VCaP (cell line): ENCODE measurements around the gene MORC3.
"Not testable (repeated sequence)": the region's sequence is repeated elsewhere in the genome, so short reads cannot be mapped to it uniquely, and the experiment has no call there.

Experiments
- H3K27ac ChIP-seq: fragments of 450-650 bp; 2 replicates; pipeline ENCODE4 v1.5.1; 2017
- TF ChIP-seq, protein P1 (sequence below): fragments of 450-650 bp; conservative IDR thresholded peaks from 2 replicates; pipeline ENCODE4 v1.5.1; 2017; ENCODE audit warnings: mild to moderate bottlenecking, moderate library complexity

Gene MORC3

DNA sequence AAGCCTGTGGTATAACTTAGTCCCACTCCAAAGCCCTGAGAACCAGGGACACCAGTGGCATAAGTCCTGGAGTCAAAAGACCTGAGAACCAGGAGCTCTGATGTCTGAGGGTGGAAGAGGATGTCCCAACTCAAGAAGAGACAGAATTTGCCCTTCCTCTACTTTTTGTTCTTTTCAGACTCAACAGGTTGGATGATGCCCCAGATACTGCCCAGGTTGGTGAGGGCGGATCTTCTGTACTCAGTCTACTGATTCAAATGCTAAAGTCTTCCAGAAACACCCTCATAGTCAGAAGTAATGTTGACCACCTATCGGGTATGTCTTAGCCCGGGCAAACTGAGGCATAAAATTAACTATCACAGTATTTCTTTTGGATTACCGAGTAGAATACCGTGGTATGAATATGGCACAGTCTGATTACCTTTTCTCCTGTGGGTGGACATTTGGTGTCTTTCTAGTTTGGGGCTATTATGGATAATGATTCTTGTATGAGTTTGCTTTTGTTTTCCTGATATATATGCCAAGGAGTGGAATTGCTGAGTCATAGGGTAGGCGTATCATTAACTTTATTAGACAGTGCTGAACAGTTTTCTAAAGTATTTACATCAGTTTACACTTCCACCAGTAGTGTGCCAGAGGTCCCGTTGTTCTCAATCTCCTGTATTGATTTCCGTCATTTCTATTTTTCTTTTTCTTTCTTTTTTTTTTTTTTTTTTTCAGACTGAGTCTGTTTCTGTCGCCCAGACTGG lies 62.0 kb downstream of the MORC3 start:
- TF ChIP-seq, protein P1, sequence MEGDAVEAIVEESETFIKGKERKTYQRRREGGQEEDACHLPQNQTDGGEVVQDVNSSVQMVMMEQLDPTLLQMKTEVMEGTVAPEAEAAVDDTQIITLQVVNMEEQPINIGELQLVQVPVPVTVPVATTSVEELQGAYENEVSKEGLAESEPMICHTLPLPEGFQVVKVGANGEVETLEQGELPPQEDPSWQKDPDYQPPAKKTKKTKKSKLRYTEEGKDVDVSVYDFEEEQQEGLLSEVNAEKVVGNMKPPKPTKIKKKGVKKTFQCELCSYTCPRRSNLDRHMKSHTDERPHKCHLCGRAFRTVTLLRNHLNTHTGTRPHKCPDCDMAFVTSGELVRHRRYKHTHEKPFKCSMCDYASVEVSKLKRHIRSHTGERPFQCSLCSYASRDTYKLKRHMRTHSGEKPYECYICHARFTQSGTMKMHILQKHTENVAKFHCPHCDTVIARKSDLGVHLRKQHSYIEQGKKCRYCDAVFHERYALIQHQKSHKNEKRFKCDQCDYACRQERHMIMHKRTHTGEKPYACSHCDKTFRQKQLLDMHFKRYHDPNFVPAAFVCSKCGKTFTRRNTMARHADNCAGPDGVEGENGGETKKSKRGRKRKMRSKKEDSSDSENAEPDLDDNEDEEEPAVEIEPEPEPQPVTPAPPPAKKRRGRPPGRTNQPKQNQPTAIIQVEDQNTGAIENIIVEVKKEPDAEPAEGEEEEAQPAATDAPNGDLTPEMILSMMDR = no peak
- no peak overlapping the region for H3K27ac ChIP-seq

DNA sequence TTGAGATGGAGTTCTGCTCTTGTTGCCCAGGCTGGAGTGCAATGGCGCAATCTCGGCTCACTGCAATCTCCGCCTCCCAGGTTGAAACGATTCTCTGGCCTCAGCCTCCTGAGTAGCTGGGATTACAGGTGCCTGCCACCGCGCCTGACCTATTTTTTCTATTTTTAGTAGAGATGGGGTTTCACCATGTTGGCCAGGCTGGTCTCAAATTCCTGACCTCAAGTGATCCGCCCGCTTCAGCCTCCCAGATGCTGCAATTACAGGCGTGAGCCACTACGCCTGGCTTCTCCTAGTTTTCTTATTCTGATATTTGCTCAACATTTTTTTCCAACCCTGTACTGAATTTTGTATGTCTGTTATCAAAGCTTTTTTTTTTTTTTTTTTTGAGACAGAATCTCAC lies 62.7 kb downstream of the MORC3 start:
- not testable (repeated sequence) for H3K27ac ChIP-seq

DNA sequence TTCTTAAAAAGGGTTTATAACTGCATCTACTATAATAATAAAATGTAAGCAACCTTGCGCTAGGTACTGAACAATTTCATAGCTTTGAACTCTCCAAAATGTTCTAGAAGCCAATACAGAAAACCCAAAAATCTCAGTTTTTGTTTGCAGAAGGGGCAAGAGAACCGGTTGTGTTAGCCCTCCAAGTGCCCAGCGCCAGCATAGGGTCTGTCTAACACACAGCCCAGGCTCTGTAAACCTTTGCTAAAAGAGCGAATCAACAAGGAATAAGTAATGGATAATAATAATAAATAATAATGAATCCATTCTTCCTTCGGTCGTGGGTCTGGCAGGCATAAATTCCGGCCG lies 64.9 kb downstream of the MORC3 start:
- TF ChIP-seq, protein P1 = no peak

DNA sequence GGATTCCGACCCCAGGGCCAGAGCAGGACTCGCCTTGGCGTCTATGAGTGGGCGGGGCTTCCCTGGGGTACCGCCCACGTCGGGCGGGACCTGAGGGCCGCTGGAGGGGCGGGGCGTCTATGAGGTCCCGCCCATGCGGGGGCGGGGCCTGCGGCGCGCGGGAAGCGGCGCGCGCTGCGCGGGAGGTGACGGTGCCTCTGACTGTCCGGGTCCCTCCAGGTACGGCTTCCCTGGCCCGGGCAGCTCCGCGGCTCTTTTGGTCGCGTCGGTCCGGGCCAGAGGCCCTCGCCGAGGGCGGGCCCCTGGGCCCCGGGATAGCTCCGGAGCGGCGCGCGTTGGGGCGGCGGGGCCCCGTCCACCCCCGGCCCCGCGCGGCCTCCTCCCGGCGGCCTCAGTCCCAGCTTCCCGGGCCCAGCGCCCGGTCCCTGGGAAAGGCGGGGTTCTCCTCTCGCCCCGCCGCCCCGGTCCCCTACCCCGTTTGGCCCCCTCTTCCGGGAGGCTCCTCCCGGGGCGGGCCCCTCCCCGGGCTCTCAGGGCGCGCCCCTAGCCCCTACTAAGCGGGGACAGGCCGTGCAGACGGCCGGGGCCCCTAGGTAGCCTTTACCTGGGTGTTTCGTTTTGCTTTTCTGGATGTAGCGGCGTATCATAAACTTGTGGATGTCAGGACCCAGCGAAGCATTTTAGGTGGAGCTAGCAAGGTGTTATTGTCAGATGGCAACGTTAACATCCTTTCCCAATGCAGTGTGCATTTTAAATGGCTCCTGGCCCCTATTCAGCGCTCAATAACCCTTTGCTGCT lies 65.4 kb downstream of the MORC3 start, which contains the start of gene CHAF1B:
TSS of gene CHAF1B (plus strand) at position 160 of the 798 bp plus-strand sequence. CDS start 745 bp downstream, outside the sequence.
- TF ChIP-seq, protein P1 = no peak

More for the DNA sequence above, 64.9 kb downstream of the MORC3 start:
- peak overlapping the region; percentile 84 for H3K27ac ChIP-seq

DNA sequence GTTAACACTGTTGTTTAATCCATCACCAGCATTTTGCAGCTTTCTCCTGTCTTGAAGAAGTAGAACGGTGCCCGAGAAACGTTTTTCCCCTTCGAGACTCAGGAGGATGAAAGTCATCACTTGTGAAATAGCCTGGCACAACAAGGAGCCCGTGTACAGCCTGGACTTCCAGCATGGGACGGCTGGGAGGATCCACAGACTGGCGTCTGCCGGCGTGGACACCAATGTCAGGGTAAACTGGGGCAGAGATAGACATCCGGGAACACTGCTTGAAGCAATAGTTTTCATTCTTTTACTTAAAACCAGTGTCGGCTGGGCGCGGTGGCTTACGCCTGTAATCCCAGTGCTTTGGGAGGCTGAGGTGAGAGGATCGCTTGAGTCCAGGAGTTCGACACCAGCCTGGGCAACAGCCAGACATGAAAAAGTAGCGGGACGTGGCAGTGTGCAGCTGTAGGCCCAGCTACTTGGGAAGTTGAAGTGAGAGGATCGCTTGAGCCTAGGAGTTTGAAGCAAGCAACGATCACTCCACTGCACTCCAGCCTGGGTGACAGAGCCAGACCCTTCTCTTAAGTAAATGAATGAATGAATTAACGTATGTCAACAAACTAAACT lies 66.1 kb downstream of the MORC3 start:
- H3K27ac ChIP-seq = peak overlapping the region; percentile 84
- TF ChIP-seq, protein P1 = no peak

More for the DNA sequence above, 65.4 kb downstream of the MORC3 start, which contains the start of gene CHAF1B:
- peak within 1 kb of the TSS; percentile 84 for H3K27ac ChIP-seq

DNA sequence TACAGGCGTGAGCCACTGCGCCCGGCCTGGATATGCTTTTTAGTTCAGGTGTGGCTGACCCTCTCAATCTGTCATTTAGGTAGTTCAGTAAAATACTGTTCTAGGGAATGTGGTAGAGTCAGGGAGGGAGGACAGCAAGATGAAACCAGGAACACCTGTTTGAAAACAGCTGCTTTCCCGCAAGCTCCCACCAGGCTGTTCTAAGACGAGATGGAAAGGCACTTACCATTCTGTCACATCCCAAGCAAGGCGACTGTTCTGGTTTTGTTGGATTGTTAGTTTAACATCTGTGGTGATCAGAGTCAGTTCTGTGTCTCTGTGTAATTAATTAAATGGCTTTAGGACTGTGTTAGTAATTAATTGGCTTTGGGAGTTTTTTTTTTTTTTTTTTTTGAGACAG lies 68.1 kb downstream of the MORC3 start:
- TF ChIP-seq, protein P1 = no peak
- H3K27ac ChIP-seq = no peak overlapping the region

DNA sequence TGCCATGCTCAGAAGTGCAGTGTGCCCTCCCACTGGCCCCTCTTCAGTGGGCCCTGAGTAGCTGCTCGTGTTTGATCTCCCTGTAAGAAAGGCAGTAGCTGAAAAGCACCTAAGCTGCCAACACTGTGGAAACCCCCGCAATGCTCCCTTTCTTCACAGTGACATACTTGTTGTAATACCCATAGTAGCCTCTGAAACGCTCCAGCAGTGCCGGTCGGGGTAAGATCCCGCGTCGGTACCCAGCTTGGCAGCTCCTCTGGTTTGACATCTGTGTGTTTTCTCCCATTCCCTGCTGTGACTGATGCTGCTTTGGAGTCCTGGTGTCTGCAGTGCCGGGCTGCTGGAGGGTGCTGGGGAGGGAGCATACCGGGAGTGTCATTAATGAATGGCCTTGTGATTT lies 68.8 kb downstream of the MORC3 start:
- TF ChIP-seq, protein P1 = no peak
- no peak overlapping the region for H3K27ac ChIP-seq

DNA sequence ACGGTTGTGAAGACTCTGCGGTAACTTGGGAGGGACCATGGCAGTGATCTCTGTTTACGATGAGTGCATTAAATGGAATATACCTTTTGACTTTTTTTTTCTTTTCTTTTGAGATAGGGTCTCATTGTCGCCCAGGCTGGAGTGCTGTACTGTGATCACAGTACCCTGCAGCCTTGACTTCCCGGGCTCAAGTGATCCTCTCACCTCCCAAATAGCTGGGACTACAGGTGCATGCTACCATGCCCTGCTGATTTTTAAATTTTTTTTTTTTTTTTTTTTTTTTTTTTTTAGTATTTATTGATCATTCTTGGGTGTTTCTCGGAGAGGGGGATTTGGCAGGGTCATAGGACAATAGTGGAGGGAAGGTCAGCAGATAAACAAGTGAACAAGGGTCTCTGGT lies 71.7 kb downstream of the MORC3 start:
- H3K27ac ChIP-seq = not testable (repeated sequence)
